Measurements from ENCODE around the gene BSCL2.
"Not testable (repeated sequence)": the region's sequence is repeated elsewhere in the genome, so short reads cannot be mapped to it uniquely, and the experiment has no call there.

The BSCL2 gene

DNA sequence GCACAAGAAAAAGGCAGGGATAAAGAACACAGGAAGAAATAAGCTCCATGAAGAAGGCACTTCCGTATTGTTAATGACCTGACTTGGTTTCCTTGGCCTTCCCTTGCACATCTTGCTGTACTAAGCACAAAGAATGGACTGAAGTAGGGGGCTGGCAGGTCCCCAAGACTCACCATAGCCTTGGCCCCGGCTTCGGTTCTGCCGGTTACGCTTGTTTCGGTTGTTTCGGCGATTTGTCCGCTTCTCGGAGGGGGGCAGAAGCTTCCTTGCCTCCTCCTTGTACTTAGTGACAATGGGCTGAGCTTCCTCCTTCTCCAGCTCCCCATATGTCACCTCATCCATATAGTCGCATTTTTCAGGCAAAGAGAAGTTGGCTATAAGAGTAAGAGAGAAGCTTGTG, 9.6 kb upstream of the BSCL2 start:
- no peak for DNase-seq

DNA sequence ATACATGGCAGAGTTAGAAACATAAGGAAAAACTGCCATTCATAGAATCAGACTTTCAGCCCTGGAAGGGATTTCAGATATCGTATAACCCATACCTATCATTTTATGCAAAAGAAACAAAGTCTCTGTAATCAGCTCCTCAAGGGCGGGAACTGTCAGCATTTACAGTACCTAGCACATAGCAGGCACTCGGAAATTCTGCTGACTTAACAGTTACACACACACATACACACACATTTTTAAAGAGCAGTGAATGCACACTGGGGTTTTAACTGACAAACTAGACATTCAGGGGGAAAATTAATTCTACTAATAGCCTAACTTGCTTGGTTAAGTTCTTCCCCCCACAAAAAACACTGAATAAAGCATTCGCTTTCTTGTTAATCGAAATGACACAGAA, 9.0 kb upstream of the BSCL2 start:
- no peak for DNase-seq

DNA sequence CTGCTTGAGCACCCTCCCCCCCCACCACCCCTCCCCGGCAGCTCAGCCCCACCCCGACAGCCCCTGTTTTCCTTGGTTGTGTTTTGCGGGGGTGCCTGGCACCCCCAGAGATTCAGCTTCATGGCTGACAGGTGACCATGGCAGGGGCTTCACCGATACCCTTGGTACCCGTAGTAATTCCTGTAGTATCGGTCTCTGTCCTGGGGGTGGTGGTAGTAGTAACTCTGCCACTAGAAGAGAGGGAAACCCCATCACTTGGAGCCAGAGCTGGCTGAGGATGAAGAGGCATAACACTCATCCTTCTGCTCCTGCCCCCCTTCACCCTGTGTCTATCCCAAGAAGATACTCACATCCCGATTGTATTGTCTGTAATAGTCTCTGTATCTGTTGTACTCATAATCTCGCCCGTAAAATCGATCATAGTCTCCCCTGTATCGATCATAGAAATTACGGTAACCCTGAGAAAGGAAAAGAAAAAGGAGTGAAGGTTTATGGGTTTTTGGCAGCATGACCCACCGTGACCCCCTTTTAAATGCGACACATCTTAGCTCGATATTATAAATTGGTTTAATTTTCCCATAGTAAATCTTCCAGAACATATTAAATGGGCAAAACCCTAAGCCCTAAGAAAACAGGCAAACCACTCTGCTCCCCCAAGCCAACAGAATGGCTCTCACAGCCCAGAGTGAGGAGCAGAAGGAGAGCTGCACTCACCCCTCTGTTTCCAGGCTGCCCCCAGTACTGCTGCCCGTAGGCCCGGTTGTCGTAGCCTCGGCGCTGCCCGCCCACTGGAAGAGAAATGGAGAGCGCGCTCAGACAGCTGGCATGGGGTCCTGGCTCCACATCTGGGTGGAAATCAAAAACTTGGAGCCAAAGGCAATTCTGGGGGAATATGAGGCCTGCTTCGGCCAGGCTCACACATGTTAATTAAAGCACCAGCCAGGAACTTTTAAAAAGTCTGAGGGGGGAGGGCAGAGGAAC, 8.2 kb upstream of the BSCL2 start:
- DNase-seq: no peak

GRCh38 chr11:62713343-62713742, 6.1 kb upstream of the BSCL2 start:
- no peak for DNase-seq

DNA sequence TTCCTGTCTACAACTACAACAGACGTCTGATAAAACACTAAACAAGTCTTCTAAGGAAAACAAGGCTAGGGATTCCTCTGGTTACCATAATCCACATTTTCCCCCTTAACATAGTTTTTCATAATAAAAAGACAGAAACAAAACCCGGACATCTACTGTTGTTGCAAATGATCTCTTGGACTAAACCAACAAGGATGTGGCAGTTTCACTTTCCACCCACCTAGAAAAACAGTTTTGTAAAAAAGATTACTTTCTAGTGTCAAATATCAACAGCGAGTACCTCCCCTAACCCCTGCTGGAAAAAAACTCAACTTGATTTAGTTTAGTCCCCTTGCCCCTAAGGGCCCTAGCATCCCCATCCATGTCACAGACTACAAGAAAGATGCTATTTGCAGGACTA, 5.6 kb upstream of the BSCL2 start:
- no peak for DNase-seq

GRCh38 chr11:62712276-62712812, 5.1 kb upstream of the BSCL2 start:
- DNase-seq: no peak

DNA sequence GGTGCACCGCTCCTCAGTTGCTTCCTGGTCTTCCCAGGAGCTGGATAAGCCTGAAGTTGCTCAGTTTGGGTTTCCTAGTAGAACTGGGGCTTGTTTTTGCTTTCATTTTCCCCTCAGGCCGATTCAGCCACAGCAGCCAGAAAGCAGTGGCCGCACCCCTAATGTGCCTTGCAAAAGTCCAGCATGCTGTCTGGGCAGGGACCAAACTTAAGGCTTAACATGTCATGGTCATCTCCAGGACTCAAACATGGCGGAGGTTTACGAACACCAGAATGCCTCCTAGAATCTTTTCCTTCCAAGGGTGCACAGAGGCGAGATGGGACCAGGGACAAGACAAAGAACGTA, 2.7 kb upstream of the BSCL2 start:
- DNase-seq: no peak

- DNase-seq: peak; percentile 89
Measured at GRCh38 chr11:62709247-62710000, 2.2 kb upstream of the BSCL2 start.

- no peak for DNase-seq
Measured at GRCh38 chr11:62708793-62709192, 1.6 kb upstream of the BSCL2 start.

DNA sequence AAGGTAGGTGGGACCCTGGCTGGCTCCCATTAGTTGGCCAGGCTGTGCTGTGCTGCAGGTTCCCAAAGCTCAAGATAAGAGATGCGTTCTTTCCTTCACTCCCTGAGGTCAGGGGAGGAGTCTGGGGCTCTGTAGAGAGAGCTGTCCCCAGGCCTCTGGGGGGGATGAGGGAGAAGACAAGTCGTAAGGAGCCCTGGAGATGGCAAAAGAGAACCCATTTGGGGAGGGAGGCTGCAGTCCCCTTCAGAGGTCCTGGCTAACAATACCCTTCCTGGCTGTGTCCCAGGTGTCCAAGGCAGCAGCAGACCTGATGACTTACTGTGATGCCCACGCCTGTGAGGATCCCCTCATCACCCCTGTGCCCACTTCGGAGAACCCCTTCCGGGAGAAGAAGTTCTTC, 1.2 kb upstream of the BSCL2 start:
- no peak for DNase-seq

DNA sequence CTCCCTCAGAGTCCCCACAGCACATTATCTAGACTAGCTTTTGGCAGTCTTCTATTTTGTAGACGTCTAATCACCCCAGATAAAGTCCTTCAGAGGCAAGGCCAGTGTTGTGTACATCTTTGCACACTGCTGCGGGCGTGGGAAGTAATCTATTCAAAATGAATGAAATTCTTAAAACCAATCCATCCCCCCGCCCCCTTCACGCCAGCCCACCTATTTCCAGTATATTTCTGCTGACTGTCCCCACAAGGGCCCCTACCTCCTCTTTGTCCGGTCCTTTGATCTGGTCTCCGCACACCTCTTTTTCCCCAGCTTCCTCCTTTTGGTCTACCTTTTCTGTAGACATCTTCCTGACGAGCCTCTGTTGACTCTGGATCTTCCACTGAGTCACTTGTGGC, 375 bp downstream of the BSCL2 start:
- no peak for DNase-seq

DNA sequence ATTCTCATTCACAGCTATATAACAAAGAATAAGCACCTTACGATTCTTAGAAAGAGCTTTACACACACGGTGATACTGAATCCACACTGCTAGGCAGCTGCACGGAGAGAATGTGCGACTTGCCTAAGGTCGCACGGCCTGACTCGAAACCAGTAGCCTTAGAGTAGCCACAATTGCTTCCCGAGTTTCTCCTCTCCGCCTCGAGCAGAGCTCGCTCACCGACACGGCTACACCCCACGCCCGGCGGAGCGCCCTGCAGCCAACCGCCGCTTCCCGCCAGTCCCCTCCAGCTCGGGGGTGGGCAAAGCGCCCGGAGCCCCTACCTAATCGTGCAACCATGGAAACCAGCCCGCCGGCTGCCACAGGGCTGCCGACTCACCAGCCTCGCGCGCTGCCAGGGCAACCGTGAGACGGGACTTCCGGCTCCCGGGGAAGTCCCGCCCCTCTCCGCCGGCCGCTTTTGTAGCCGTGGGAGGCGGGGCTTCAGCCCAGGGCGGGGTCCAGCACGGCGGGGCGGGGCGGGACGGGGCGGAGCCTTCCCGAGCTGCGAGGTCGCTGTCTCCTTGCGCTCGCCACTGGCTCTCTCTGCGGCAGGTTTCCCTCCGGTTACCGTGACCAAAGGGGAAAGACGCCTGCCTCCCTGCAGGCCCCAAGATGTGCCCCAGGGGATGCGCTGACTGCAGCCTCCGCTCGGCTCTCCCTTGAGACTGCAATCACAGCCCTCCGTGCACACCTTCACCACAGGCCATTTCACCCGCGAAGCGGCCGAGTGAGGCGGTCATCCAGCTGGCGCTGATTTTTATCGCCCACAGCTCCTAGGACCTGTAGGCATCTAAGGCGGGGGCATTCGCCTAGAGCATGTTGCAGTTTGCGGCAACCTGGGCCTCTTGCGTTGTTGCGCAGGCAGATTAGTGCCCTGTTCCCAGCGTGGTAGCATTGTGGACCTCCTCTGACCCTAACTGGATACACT, 1.1 kb downstream of the BSCL2 start:
- DNase-seq: peak; percentile 88

GRCh38 chr11:62705413-62705812, 1.8 kb downstream of the BSCL2 start:
- DNase-seq: no peak

DNA sequence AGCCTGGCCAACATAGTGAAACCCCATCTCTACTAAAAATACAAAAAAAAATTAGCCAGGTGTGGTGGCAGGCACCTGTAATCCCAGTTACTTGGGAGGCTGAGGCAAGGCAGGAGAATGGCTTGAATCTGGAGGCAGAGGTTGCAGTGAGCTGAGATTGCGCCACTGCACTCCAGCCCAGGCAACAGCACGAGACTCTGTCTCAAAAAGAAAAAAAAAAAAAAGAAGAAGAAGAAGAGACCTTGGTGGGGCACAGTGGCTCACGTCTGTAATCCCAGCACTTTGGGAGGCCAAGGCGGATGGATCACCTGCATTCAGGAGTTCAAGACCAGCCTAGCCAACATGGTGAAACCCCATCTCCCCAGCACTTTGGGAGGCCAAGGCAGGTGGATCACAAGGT, 3.3 kb downstream of the BSCL2 start:
- not testable (repeated sequence) for DNase-seq

- no peak for DNase-seq
Measured at GRCh38 chr11:62702246-62702645, 5.0 kb downstream of the BSCL2 start.

GRCh38 chr11:62694455-62695167, 12.6 kb downstream of the BSCL2 start:
- no peak for DNase-seq

DNA sequence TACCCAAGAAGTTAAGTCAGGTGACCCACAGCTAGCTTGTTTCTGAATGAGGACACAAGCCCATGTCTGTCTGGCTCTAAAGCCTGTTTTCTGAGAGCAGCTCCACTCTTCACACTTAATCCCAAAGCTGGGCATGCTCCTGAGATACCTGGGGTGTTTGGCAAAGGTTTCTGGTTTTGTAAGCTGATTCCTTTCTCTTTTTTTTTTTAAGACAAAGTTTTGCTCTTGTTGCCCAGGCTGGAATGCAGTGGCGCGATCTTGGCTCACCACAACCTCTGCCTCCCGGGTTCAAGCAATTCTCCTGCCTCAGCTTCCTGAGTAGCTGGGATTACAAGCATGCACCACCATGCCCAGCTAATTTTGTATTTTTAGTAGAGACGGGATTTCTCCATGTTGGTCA, 13.6 kb downstream of the BSCL2 start:
- DNase-seq: not testable (repeated sequence)

DNA sequence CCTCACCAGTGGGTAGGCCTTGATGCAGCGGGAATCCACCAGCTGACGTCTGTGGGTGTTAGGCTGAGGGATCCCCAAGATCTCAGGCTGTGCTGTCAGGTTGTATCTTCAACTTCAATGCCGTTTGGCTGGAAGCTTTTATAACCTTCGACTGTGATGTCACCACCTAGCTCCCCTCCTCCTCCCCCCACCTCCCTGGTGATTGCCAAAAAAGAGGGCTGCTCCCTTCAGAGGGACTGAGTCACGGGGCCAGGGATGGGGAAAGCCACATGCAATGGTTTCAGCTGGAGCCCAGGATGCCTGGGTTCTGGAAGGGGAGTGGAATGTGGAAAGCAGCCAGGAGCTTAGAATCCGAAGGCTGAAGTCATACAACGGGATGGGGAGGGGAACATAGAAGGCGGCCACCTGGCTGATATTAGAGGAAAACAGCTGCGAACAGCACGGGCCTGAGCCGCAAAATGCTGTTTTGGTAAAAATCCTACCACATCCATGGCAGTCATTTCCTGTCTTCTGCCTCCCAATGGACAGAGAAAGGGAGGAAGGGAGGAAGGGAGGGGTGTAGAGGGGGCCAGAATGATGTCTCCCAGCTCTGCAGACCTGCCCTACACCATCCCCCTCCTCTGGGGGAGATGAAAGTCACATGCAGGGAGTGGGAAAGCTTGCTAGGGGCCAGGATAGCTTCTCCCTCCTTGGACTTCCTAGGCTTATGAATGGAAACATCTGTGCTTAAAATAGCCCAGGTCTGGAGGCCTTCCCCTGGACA, 17.6 kb downstream of the BSCL2 start, which contains the start of gene LRRN4CL:
TSS of gene LRRN4CL (minus strand) at position 110 of the 763 bp plus-strand sequence. CDS start 1,022 bp downstream, outside the sequence.
- no peak for DNase-seq

DNA sequence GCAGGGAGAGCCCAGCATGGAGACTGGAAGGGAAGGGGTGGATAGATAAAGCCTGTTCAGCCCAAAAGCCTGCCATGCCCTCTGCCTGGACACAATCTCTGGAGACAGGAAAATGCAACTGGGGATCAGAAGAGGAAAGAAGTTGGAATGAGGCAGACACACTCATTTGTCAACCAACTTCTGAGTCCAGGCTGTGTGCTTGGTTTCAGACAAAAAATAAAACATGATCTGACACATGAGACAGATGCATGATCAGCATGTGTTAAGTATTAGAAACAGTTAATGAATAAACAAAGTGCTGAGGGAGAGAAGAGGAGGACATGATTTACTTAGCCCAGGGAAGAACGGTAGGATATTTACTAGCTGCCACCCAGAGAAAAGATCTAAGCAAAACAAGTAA, 18.7 kb downstream of the BSCL2 start:
- DNase-seq: no peak

DNA sequence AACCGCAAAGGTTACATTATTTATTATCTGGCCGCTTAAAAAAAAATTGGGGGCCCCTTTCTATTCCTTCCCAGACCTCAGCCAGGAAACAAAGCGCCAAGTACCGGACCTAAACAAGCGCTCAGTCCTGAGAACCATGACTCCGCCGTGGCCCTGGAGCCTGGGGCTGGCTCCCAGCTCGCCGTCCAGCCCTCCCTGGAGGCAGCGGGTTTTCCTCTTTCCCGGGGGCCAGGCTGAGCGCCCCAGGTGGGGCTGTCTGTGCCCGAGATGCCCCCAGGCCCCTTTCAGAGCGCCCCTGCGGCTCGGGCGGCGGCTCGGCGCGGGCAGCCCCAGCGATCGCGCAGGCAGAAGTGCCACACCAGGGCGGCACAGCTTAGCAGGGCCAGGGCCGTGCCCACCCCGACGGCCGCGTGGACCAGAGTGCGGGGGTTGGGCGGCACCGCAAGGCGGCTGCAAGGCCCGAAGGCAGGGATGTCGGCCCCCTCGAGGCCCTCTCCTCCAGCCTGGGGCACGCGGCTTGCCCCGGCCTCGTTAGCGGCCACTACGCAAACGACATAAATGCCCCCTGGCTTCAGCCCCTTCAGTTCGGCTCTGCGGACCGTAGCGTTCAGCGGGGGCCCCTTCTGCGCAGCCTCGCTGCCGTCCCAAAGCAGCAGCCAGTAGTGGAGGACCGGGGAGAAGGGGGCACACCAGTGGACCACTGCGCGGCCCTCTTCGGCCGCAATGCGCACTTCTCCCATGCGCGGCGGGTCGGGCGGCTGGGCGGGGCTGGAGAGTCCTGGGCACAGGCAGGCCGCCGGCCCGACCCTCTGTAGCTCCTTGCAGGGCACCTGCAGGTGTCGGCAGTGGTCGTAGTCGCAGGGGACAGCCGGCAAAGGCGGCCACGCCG, 19.5 kb downstream of the BSCL2 start:
- DNase-seq: no peak

All from NCI-H1048 (cell line).